Measurements from ENCODE around the gene ARPC2. TPM values are rescaled to one million over a fixed set of nuclear protein-coding genes. Genes with fewer than 3 reads are reported as not detected.
A peak's percentile ranks its signal among the peaks of the same experiment; 100 is the strongest.

ARPC2 gene
- polyA plus RNA-seq, 1 experiment: 666 TPM

- ChIA-PET POLR2A (interaction anchor here (0.6 to 1.6 kb wide), 5 partner anchors 10 to 30 kb away, joined by 3 to 8 read pairs (median 4); no protein-coding TSS in a partner anchor), CTCF (interaction anchor here (0.6 to 1.2 kb wide), 5 partner anchors 9 to 1047 kb away, joined by 3 to 8 read pairs (median 4); no protein-coding TSS in a partner anchor)
- H3K27me3 ChIP-seq (ENCODE audit: control insufficient read depth, insufficient read depth, low read length): no peaks in the 10 kb centered on the region
- DNase-seq (ENCODE audit: low read depth, low spot score): peak; percentile 62
- no peak overlapping the region for H3K27ac ChIP-seq (ENCODE audit: low read depth, low read length)
- no peak for TF ChIP-seq CTCF (IDR thresholded peaks at IDR 0.05; ENCODE audit: low read depth, low read length)
- H3K4me3 ChIP-seq (ENCODE audit: low read depth, low read length): no peak overlapping the region
- no peaks in the 10 kb centered on the region for H3K9me3 ChIP-seq (ENCODE audit: control insufficient read depth, insufficient read depth, low read length)
Observed at GRCh38 chr2:218229239-218229638, 12.2 kb downstream of the ARPC2 start.

GRCh38 chr2:218229851-218230250 is 12.9 kb downstream of the ARPC2 start:
- Histone ChIP-seq H3K27me3 (ENCODE audit: control insufficient read depth, insufficient read depth, low read length) (no peaks in the 10 kb centered on the region), H3K9me3 (ENCODE audit: control insufficient read depth, insufficient read depth, low read length) (no peaks in the 10 kb centered on the region), H3K27ac (ENCODE audit: low read depth, low read length) (peak overlapping the region; percentile 69), H3K4me3 (ENCODE audit: low read depth, low read length) (no peak overlapping the region)
- TF ChIP-seq CTCF (IDR thresholded peaks at IDR 0.05; ENCODE audit: low read depth, low read length): no peak
- DNase-seq (ENCODE audit: low read depth, low spot score): no peak
- ChIA-PET POLR2A (interaction anchor here (0.6 to 1.6 kb wide), 5 partner anchors 10 to 29 kb away, joined by 3 to 8 read pairs (median 4); no protein-coding TSS in a partner anchor), CTCF (interaction anchor here (0.6 to 1.8 kb wide), 5 partner anchors 10 to 1046 kb away, joined by 3 to 8 read pairs (median 4); no protein-coding TSS in a partner anchor)

GRCh38 chr2:218230882-218231281 is 13.9 kb downstream of the ARPC2 start:
- H3K4me3 ChIP-seq (ENCODE audit: low read depth, low read length): no peak overlapping the region
- no peak for DNase-seq (ENCODE audit: low read depth, low spot score)
- ChIA-PET CTCF (interaction anchor here (0.7 to 1.8 kb wide), 4 partner anchors 11 to 137 kb away, joined by 3 to 7 read pairs (median 4); no protein-coding TSS in a partner anchor), POLR2A (interaction anchor here (0.7 kb wide), 1 partner anchor 14 kb away, joined by 9 read pairs; no protein-coding TSS in a partner anchor)
- peak; percentile 28; the same call in 1 of the 2 replicates for TF ChIP-seq CTCF (IDR thresholded peaks at IDR 0.05; ENCODE audit: low read depth, low read length)
- no peaks in the 10 kb centered on the region for H3K27me3 ChIP-seq (ENCODE audit: control insufficient read depth, insufficient read depth, low read length)
- no peak overlapping the region for H3K27ac ChIP-seq (ENCODE audit: low read depth, low read length)
- H3K9me3 ChIP-seq (ENCODE audit: control insufficient read depth, insufficient read depth, low read length): no peaks in the 10 kb centered on the region

- TF ChIP-seq CTCF (IDR thresholded peaks at IDR 0.05; ENCODE audit: low read depth, low read length): no peak
- Histone ChIP-seq H3K9me3 (ENCODE audit: control insufficient read depth, insufficient read depth, low read length) (no peaks in the 10 kb centered on the region), H3K27ac (ENCODE audit: low read depth, low read length) (no peak overlapping the region), H3K27me3 (ENCODE audit: control insufficient read depth, insufficient read depth, low read length) (no peaks in the 10 kb centered on the region), H3K4me3 (ENCODE audit: low read depth, low read length) (no peak overlapping the region)
- ChIA-PET CTCF (no interaction called here), POLR2A (no interaction called here)
- DNase-seq (ENCODE audit: low read depth, low spot score): no peak
Observed at GRCh38 chr2:218233543-218233942, 16.6 kb downstream of the ARPC2 start.

- CTCF ChIA-PET: no interaction called here
- Histone ChIP-seq H3K27ac (ENCODE audit: low read depth, low read length) (no peak overlapping the region), H3K9me3 (ENCODE audit: control insufficient read depth, insufficient read depth, low read length) (no peaks in the 10 kb centered on the region), H3K27me3 (ENCODE audit: control insufficient read depth, insufficient read depth, low read length) (no peaks in the 10 kb centered on the region), H3K4me3 (ENCODE audit: low read depth, low read length) (no peak overlapping the region)
- no peak for TF ChIP-seq CTCF (IDR thresholded peaks at IDR 0.05; ENCODE audit: low read depth, low read length)
- no peak for DNase-seq (ENCODE audit: low read depth, low spot score)
- POLR2A ChIA-PET: interaction anchor here (1.0 kb wide), 1 partner anchor 10 kb away, joined by 3 read pairs; no protein-coding TSS in a partner anchor
Observed at GRCh38 chr2:218234521-218234920, 17.5 kb downstream of the ARPC2 start.
